ENCODE results near the gene MBD3. TPM values are rescaled to one million over a fixed set of nuclear protein-coding genes. Genes with fewer than 3 reads are reported as not detected.

Gene MBD3
- total and polyA plus RNA-seq, 2 of the 4 experiments (the other 2 are of a cell fraction): 42.5 to 66.3 TPM

DNA sequence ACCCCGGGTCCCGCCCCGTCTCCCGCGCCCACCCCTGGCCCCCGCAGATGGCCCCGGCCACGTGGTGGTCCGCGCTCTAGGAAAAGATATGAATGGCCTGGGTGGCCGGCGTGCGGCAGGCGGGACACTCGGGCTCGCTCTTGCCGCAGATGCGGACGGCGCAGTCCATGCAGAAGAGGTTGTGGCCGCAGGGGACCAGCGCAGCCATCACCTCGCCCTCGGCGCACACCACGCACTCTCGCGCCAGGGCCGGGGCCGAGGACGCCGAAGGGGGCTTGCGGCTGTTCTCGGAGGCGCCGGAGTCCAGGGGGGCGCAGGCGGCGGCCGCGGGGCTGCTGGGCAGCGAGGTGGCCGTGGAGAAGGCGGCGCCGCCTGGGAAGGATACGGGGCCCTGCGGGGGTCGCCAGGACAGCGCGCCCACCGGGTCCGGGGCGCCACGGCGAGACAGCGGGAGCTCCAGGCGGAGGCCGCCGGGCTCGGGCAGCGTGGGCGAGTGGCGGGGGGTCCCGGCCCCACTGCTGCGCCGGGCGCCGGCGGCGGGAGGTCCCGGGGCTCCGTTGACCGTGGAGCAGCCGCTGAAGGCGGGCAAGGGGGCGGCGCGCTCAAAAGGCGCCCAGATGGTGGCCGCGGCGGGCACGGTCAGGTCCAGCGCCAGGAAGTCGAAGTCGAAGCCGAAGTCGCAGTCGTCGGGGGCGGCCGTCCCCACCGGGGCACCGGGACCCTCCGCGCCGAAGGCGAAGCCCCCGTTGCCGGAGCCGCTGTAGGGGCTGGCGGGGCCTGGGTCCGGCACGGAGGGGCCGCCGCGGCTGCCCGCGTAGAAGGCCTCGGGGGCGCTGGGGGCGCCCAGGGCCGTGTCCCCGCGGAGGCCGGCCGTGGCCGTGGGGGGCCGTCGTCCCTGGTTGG is 36.9 kb downstream of the MBD3 start:
- no peak overlapping the region for H4K5ac ChIP-seq (ENCODE audit: low read depth, low read length)
- H4K91ac ChIP-seq (ENCODE audit: insufficient read depth, low read depth, low read length): no peak overlapping the region
- H2AK9ac ChIP-seq (replicated peaks; ENCODE audit: low read depth, low read length, poor library complexity): no peak overlapping the region
- no peak overlapping the region for H3K4ac ChIP-seq (ENCODE audit: low read depth, low read length)
- H3K79me1 ChIP-seq (ENCODE audit: low read depth in 1 of 2, low read length in 2 of 2): peaks cover 4 to 35% of the 10 kb centered on the region in 2 experiments; a peak in 3 of 4 replicates
- H4K20me1 ChIP-seq (ENCODE audit: insufficient read depth, low read length): peaks cover 41% of the 10 kb centered on the region
- H3K4me3 ChIP-seq (ENCODE audit: insufficient read depth, low read depth, low read length): no peak overlapping the region
- no peak overlapping the region for H3K27ac ChIP-seq (ENCODE audit: insufficient read depth, low read length)
- H2BK15ac ChIP-seq (ENCODE audit: low read depth, low read length): no peak overlapping the region
- DNase-seq (no peak), ATAC-seq (ENCODE audit: low read depth) (no peak)
- no peak overlapping the region for H3K9ac ChIP-seq (ENCODE audit: low read depth, low read length)
- in situ Hi-C loops (cut with MboI; ENCODE audit: low sequenced_read_pairs): no loop called here
- POLR2A ChIA-PET (ENCODE audit: unreplicated experiment): no interaction called here
- no peaks in the 10 kb centered on the region for H3K9me3 ChIP-seq (ENCODE audit: control insufficient read depth, insufficient read depth, low read length)
- CTCF ChIA-PET: no interaction called here
- no peak overlapping the region for H2AK5ac ChIP-seq (ENCODE audit: low read depth, low read length)
- H2BK120ac ChIP-seq (ENCODE audit: low read depth, low read length): no peak overlapping the region
- no peak overlapping the region for H3K56ac ChIP-seq (ENCODE audit: extremely low read depth, insufficient read depth, low read length)
- intact Hi-C loops (cut with micrococcal nuclease): no loop called here
- H3K4me2 ChIP-seq (ENCODE audit: low read depth, low read length): no peak overlapping the region
- dilution Hi-C loops (cut with HindIII; ENCODE audit: low sequenced_read_pairs, unreplicated experiment): no loop called here
- H3K23ac ChIP-seq (ENCODE audit: low read depth, low read length): no peak overlapping the region
- no peak overlapping the region for H2AFZ ChIP-seq (replicated peaks; ENCODE audit: low read length, poor library complexity)
- peaks cover 7% of the 10 kb centered on the region; the same call in 1 of the 2 replicates for H3K9me1 ChIP-seq (ENCODE audit: insufficient read depth, low read length)
- H3K18ac ChIP-seq (ENCODE audit: low read depth, low read length): no peak overlapping the region
- H3K4me1 ChIP-seq (ENCODE audit: control insufficient read depth, insufficient read depth, low read length): no peaks in the 10 kb centered on the region
- no peaks in the 10 kb centered on the region for H3K27me3 ChIP-seq (ENCODE audit: control insufficient read depth, insufficient read depth, low read length)
- no peak overlapping the region for H2BK20ac ChIP-seq (ENCODE audit: low read depth, low read length)
- BruUV-seq (replicated peaks): no TSS peak
- 92% methylated on average over 67 of the region's 121 CpGs; no CpG with 5 or more reads in 1 of the 2 experiments for WGBS, 2 experiments (ENCODE audit: extremely low coverage in 2 of 2, insufficient read length in 1 of 2)
- H3K36me3 ChIP-seq (ENCODE audit: control insufficient read depth, insufficient read depth, low read length): peaks cover 24% of the 10 kb centered on the region
- H4K8ac ChIP-seq (ENCODE audit: low read depth in 2 of 2, low read length in 2 of 2): no peak overlapping the region
- H3K14ac ChIP-seq (replicated peaks; ENCODE audit: low read depth, low read length): no peak overlapping the region
- H2BK5ac ChIP-seq (ENCODE audit: low read depth, low read length, poor library complexity, severe bottlenecking): no peak overlapping the region
- no peak for TF ChIP-seq SMC3 (IDR thresholded peaks at IDR 0.05; ENCODE audit: low read depth, low read length)
- TF ChIP-seq, protein P1, sequence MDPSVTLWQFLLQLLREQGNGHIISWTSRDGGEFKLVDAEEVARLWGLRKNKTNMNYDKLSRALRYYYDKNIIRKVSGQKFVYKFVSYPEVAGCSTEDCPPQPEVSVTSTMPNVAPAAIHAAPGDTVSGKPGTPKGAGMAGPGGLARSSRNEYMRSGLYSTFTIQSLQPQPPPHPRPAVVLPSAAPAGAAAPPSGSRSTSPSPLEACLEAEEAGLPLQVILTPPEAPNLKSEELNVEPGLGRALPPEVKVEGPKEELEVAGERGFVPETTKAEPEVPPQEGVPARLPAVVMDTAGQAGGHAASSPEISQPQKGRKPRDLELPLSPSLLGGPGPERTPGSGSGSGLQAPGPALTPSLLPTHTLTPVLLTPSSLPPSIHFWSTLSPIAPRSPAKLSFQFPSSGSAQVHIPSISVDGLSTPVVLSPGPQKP (IDR thresholded peaks at IDR 0.05; ENCODE audit: borderline replicate concordance, low read depth, low read length): no peak
- TF ChIP-seq CHD1 (IDR thresholded peaks at IDR 0.05; ENCODE audit: low read depth, low read length): no peak
- no peak for TF ChIP-seq RCOR1 (IDR thresholded peaks at IDR 0.05; ENCODE audit: insufficient replicate concordance, low read length)
- TF ChIP-seq, protein P2, sequence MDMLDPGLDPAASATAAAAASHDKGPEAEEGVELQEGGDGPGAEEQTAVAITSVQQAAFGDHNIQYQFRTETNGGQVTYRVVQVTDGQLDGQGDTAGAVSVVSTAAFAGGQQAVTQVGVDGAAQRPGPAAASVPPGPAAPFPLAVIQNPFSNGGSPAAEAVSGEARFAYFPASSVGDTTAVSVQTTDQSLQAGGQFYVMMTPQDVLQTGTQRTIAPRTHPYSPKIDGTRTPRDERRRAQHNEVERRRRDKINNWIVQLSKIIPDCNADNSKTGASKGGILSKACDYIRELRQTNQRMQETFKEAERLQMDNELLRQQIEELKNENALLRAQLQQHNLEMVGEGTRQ (IDR thresholded peaks at IDR 0.05; ENCODE audit: low read depth, low read length): no peak
- TF ChIP-seq POLR2A (IDR thresholded peaks at IDR 0.05; ENCODE audit: low read depth, low read length): no peak
- no peak for TF ChIP-seq NFE2L2 (IDR thresholded peaks at IDR 0.05; ENCODE audit: low read depth, low read length)
- TF ChIP-seq MAFK (IDR thresholded peaks at IDR 0.05; ENCODE audit: low read depth, low read length): no peak
- no peak for TF ChIP-seq MXI1 (IDR thresholded peaks at IDR 0.05; ENCODE audit: borderline replicate concordance, low read depth, low read length)
- TF ChIP-seq CEBPB (IDR thresholded peaks at IDR 0.05; ENCODE audit: low read depth, low read length): no peak
- no peak for TF ChIP-seq RAD21 (IDR thresholded peaks at IDR 0.05; ENCODE audit: low read length)
- TF ChIP-seq RFX5 (IDR thresholded peaks at IDR 0.05; ENCODE audit: low read depth, low read length): no peak
- TF ChIP-seq MAZ (IDR thresholded peaks at IDR 0.05; ENCODE audit: borderline replicate concordance, low read depth, low read length): no peak
- TF ChIP-seq FOS (IDR thresholded peaks at IDR 0.05; ENCODE audit: low read depth, low read length): no peak
- TF ChIP-seq BHLHE40 (IDR thresholded peaks at IDR 0.05; ENCODE audit: low read depth, low read length): no peak
